CD4-positive, alpha-beta T cell treated with Interleukin-2 at 100 ng/mL for 4 hours (primary cell): ENCODE data around the gene MPPED1.

Experiments
- DNase-seq: peaks from one replicate; pipeline ENCODE4 v3.0.0-alpha.2; 2020; ENCODE audit warnings: low spot score

Gene MPPED1

GRCh38 chr22:43449205-43449830 lies 37.5 kb downstream of the MPPED1 start:
- no peak for DNase-seq

GRCh38 chr22:43449831-43450225 lies 38.0 kb downstream of the MPPED1 start:
- DNase-seq, result no peak

GRCh38 chr22:43451371-43452050 lies 39.7 kb downstream of the MPPED1 start:
- no peak for DNase-seq

DNA sequence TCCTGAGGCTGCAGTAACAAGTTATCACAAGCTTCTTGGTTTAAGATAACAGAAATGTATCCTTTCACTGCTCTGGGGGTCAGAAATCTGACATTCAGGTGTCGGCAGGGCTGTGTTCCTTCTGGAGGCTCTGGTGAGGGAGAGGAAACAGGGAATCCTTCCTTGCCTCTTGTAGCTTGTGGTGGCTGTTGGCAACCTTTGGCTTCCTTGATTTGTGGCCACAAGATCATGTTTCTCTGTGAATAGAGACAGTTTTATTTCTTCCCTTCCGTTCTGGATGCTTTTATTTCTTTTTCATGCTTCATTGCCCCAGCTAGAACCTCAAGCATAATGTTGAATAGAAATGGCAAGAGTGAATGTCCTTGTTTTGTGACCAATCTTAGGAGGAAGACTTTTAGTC lies 44.0 kb downstream of the MPPED1 start:
- no peak for DNase-seq

- DNase-seq, result no peak
These were observed 45.2 kb downstream of the MPPED1 start for GRCh38 chr22:43457002-43457401.

DNA sequence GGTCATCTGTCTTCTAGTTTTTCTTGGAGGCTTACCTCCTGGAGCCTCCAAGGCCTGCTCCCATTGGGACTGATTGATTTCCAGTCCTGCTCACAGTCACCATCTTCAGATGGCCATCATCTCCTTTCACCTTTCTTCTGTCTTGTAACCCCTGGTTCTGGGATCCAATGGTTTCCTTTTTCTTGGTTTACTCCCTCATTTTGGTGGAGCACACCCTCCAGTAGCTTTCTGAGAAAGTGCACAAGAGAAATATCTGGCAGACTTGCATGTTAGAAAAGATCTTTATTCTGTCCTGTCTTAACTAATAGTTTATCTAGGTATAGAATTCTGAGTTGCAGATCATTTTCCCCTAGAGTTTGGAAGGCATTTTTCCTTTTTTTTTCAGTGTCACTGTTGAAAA lies 50.9 kb downstream of the MPPED1 start:
- no peak for DNase-seq

GRCh38 chr22:43464809-43465208 lies 53.0 kb downstream of the MPPED1 start:
- no peak for DNase-seq

- no peak for DNase-seq
These were observed 53.6 kb downstream of the MPPED1 start for GRCh38 chr22:43465291-43466015.

- no peak for DNase-seq
These were observed 54.9 kb downstream of the MPPED1 start for GRCh38 chr22:43466710-43467109.

DNA sequence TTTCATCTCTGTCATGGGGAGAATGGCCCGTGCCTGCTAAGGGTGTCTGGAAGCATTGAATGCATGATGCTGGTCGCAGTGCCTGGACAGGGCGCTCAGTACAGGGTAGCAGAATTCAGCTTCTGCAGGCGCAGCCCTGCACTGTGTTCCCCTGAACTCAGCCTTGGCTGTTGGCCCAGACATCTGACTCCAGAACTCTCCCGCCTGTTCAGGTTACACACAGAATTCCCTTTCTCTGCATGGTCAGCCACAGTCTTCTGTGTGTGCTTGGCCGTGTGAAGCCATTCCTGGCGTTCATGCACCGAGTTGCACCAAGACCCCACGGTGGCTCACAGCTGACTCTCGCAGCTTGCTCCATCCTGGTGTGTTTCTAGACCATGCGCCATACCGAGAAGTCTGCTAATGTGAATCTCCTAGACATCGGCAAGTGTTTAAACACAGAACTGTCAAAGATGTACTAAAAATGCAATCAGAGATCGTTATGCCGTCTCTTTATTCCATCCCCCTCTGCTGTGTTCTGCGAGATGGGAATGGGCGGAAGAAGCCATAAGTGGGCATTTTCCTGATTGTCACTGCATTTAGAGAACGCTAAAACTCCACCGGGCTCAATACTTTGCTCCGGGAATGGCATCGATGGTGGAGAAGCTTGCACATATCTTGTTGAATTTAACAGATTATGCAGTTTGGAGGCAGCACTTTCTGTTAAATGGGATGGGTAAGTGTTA lies 55.6 kb downstream of the MPPED1 start:
- DNase-seq, result no peak

DNA sequence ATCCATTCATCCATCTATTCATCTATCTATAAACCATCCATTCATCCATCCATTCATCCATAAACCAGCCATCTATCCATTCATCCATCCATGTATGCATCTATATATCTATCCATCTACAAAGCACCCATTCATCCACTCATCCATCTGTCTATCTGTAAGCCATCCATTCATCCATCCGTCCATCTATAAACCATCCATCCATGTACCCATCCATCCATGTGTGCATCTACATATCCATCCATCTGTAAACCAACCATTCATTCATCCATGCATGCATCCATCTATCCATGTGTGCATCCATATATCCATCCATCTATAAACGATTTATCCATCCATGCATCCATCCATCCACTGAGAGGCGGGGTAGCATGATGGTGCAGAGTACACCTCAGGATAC lies 58.4 kb downstream of the MPPED1 start:
- no peak for DNase-seq

DNA sequence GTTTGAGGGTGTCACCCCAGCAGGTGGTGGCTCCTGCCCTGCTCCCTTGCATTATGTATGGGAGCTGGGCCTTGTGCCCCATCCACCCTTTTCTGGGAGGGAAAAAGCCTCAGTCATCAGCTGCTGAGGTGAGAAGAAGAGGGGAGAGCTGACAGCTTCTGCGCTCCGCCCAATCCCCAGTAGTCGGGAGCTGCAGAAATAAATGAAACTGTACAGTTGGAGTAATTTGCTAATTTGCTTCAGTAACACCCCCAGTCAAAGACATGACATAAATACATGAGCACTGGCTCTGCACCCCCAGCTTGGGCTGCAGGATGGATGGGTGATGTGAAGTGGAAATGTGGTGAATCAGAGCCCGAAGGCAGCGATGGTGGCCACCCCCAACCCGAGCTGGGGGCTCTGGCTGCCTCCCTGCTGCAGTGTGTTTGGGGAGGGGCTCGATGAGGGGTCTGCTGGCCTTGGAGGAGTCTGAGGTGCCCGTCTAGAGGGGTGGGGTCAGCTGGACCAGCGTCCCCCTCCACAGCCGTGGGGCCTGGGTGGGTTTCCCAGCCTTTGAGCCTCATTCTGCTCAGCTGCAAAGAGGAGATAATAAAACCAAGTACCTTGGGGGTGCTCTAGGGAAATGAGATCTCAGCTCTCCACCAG lies 59.2 kb downstream of the MPPED1 start:
- no peak for DNase-seq

GRCh38 chr22:43471606-43472135 lies 59.9 kb downstream of the MPPED1 start:
- DNase-seq, result no peak

- DNase-seq, result no peak
These were observed 61.2 kb downstream of the MPPED1 start for GRCh38 chr22:43473031-43473430.

DNA sequence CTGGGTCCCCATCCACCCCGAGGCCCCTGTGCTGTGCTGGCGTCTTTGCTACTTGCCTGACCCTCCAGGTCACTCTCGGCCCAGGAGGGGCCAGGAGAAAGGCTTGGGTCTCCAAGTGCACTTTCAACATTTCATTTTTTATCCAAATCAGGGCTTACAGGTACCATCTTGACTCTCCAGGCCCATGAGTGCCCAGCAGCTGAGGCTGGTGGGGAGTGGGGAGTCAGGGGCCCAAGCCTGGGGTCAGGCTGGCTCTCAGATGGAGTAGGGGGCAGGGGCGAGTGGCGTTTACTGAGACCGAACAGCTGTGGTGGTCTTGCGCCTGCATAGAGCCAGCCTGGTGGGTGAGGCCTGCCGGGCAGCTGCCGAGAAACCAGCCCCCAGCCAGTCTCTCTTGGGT lies 61.6 kb downstream of the MPPED1 start:
- DNase-seq, result no peak

DNA sequence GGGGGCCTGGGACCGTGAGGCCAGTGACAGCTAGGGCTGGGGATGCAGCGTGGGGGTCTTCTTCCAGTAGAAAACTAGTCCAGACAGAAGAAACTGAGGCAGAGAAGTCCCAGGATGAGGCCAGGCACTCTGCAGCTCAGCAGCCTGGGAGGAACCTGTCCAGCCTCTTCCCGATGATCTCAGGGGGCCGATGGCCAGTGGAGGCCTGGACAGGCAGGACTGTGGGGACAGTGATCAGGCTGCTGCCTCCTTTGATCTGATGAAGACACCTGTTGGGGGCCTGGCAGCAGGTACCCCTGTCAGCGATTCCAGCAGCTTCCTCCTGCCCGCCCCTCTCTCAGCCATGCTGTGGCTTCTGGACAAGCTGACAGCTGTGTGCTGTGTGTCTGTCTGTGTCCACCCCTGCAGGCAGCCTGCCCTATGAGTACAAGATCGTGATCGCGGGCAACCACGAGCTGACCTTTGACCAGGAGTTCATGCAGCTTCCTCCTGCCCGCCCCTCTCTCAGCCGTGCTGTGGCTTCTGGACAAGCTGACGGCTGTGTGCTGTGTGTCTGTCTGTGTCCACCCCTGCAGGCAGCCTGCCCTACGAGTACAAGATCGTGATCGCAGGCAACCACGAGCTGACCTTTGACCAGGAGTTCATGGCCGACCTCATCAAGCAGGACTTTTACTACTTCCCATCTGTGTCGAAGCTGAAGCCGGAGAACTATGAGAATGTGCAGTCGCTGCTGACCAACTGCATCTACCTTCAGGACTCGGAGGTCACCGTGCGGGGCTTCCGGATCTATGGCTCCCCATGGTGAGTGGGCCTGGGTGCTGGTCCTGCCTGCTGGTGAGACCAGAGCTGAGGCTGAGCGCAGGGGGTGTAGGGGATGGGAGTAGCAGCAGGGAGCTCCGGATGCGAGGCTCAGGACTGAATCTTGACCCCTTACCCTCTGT lies 62.6 kb downstream of the MPPED1 start:
- no peak for DNase-seq

DNA sequence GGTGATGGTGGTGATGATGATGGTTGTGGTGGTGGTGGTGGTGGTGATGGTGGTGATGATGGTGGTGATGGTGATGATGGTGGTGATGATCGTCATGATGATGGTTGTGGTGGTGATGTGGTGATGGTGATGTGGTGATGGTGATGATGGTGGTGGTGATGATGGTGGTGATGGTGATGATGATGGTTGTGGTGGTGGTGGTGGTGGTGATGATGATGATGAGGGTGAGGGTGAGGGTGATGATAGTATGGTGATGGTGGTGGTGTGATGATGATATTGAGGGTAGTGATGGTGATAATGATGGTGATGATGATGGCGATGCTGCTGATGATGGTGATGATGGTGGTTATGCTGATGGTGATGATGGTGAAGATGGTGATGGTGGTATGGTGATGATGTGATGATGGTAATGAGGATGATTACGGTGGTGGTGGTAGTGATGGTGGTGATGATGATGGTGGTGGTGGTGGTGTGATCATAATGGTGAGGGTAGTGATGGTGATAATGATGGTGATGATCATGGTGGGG lies 63.8 kb downstream of the MPPED1 start:
- no peak for DNase-seq

DNA sequence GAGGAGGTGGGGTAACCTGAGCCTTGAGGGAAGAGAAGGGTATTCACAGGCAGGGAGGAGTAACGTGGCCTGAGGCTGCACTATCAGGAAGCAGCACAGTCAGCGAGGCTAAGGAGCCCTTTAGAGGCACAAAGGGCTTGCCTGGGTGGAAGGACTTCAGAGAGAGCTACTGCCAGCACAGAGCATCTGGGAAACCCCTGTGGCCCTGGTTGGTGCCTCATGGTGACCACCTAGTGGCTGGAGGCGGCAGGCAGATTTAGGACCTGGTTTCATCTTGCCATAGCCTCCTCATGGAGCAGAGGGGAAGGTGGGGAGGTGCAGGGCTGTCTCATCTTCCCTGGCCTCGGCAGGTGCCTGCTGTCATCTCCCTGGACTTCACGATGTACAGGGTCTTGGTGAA lies 64.5 kb downstream of the MPPED1 start:
- DNase-seq, result no peak

GRCh38 chr22:43476751-43477725 lies 65.2 kb downstream of the MPPED1 start:
- DNase-seq, result no peak
